ENCODE measurements around the gene UBB. TPM values are rescaled to one million over a fixed set of nuclear protein-coding genes. Genes with fewer than 3 reads are reported as not detected.

Gene UBB
- 820 and 911 TPM in 2 replicates for total RNA-seq

GRCh38 chr17:16380640-16381495, at the start of gene UBB:
Gene UBB (plus strand): TSS chr17:16381091. CDS start chr17:16381908, 817 bp downstream.
- peak within 1 kb of the TSS; percentile 84 for H3K4me3 ChIP-seq (ENCODE audit: low read depth, low read length)
- peak; percentile 20 for TF ChIP-seq CTCF (IDR thresholded peaks at IDR 0.05; ENCODE audit: insufficient read depth, low read length, poor library complexity, severe bottlenecking)
- no peaks in the 10 kb centered on the region for H3K27me3 ChIP-seq (ENCODE audit: control insufficient read depth, insufficient read depth, low read length)
- peaks cover 1% of the 10 kb centered on the region for H3K36me3 ChIP-seq (ENCODE audit: control insufficient read depth, insufficient read depth, low read length)
- peak; percentile 92 for DNase-seq (ENCODE audit: low read depth)

- H3K27me3 ChIP-seq (ENCODE audit: control insufficient read depth, insufficient read depth, low read length): no peaks in the 10 kb centered on the region
- H3K4me3 ChIP-seq (ENCODE audit: low read depth, low read length): no peak overlapping the region
- H3K36me3 ChIP-seq (ENCODE audit: control insufficient read depth, insufficient read depth, low read length): no peaks in the 10 kb centered on the region
- no peak for DNase-seq (ENCODE audit: low read depth)
- no peak for TF ChIP-seq CTCF (IDR thresholded peaks at IDR 0.05; ENCODE audit: insufficient read depth, low read length, poor library complexity, severe bottlenecking)
These were observed 42.5 kb upstream of the UBB start for GRCh38 chr17:16338391-16338790.

- H3K4me3 ChIP-seq (ENCODE audit: low read depth, low read length): no peak overlapping the region
- no peak for TF ChIP-seq CTCF (IDR thresholded peaks at IDR 0.05; ENCODE audit: insufficient read depth, low read length, poor library complexity, severe bottlenecking)
- H3K36me3 ChIP-seq (ENCODE audit: control insufficient read depth, insufficient read depth, low read length): no peaks in the 10 kb centered on the region
- no peaks in the 10 kb centered on the region for H3K27me3 ChIP-seq (ENCODE audit: control insufficient read depth, insufficient read depth, low read length)
- DNase-seq (ENCODE audit: low read depth): no peak
These were observed 41.5 kb upstream of the UBB start for GRCh38 chr17:16339402-16339801.

- Histone ChIP-seq H3K36me3 (ENCODE audit: control insufficient read depth, insufficient read depth, low read length) (no peaks in the 10 kb centered on the region), H3K4me3 (ENCODE audit: low read depth, low read length) (no peak overlapping the region), H3K27me3 (ENCODE audit: control insufficient read depth, insufficient read depth, low read length) (no peaks in the 10 kb centered on the region)
- TF ChIP-seq CTCF (IDR thresholded peaks at IDR 0.05; ENCODE audit: insufficient read depth, low read length, poor library complexity, severe bottlenecking): no peak
- DNase-seq (ENCODE audit: low read depth): no peak
These were observed 40.9 kb upstream of the UBB start for GRCh38 chr17:16339959-16340358.

- Histone ChIP-seq H3K4me3 (ENCODE audit: low read depth, low read length) (no peak overlapping the region), H3K36me3 (ENCODE audit: control insufficient read depth, insufficient read depth, low read length) (no peaks in the 10 kb centered on the region), H3K27me3 (ENCODE audit: control insufficient read depth, insufficient read depth, low read length) (no peaks in the 10 kb centered on the region)
- TF ChIP-seq CTCF (IDR thresholded peaks at IDR 0.05; ENCODE audit: insufficient read depth, low read length, poor library complexity, severe bottlenecking): no peak
- no peak for DNase-seq (ENCODE audit: low read depth)
These were observed 37.9 kb upstream of the UBB start for GRCh38 chr17:16342979-16343378.

GRCh38 chr17:16343569-16343968, 37.3 kb upstream of the UBB start:
- Histone ChIP-seq H3K36me3 (ENCODE audit: control insufficient read depth, insufficient read depth, low read length) (no peaks in the 10 kb centered on the region), H3K4me3 (ENCODE audit: low read depth, low read length) (no peak overlapping the region), H3K27me3 (ENCODE audit: control insufficient read depth, insufficient read depth, low read length) (no peaks in the 10 kb centered on the region)
- no peak for DNase-seq (ENCODE audit: low read depth)
- no peak for TF ChIP-seq CTCF (IDR thresholded peaks at IDR 0.05; ENCODE audit: insufficient read depth, low read length, poor library complexity, severe bottlenecking)
